Stimulated activated CD8-positive, alpha-beta memory T cell treated with anti-CD3 and anti-CD28 coated beads, Interleukin-15, amount 100 ng/mL, for 24 hours (primary cell): ENCODE measurements around the gene TENM3.

Experiments used
- DNase-seq: peaks from one replicate; pipeline ENCODE4 v3.0.0-alpha.2; 2020; ENCODE audit warnings: low read depth

TENM3 gene

GRCh38 chr4:182254026-182254780 is 11.0 kb downstream of the TENM3 start:
- DNase-seq, result no peak

GRCh38 chr4:182255441-182256190 is 12.4 kb downstream of the TENM3 start:
- DNase-seq, result no peak

- no peak for DNase-seq
Measured at GRCh38 chr4:182257016-182257415, 13.8 kb downstream of the TENM3 start.

GRCh38 chr4:182257503-182257902 is 14.3 kb downstream of the TENM3 start:
- no peak for DNase-seq

- no peak for DNase-seq
Measured at GRCh38 chr4:182258441-182259000, 15.3 kb downstream of the TENM3 start.

- DNase-seq, result no peak
Measured at GRCh38 chr4:182261651-182262223, 18.5 kb downstream of the TENM3 start.

GRCh38 chr4:182263562-182263961 is 20.4 kb downstream of the TENM3 start:
- DNase-seq, result no peak

- no peak for DNase-seq
Measured at GRCh38 chr4:182264139-182264752, 21.0 kb downstream of the TENM3 start.

GRCh38 chr4:182265881-182266280 is 22.7 kb downstream of the TENM3 start:
- no peak for DNase-seq

GRCh38 chr4:182267048-182267447 is 23.8 kb downstream of the TENM3 start:
- DNase-seq, result no peak

- DNase-seq, result no peak
Measured at GRCh38 chr4:182268966-182269365, 25.8 kb downstream of the TENM3 start.

GRCh38 chr4:182271731-182272130 is 28.5 kb downstream of the TENM3 start:
- DNase-seq, result no peak

- no peak for DNase-seq
Measured at GRCh38 chr4:182272151-182272550, 28.9 kb downstream of the TENM3 start.

- no peak for DNase-seq
Measured at GRCh38 chr4:182273191-182273935, 30.2 kb downstream of the TENM3 start.

GRCh38 chr4:182276210-182277109 is 33.3 kb downstream of the TENM3 start:
- no peak for DNase-seq

- no peak for DNase-seq
Measured at GRCh38 chr4:182277377-182277776, 34.2 kb downstream of the TENM3 start.

- no peak for DNase-seq
Measured at GRCh38 chr4:182278729-182279128, 35.5 kb downstream of the TENM3 start.

- no peak for DNase-seq
Measured at GRCh38 chr4:182280436-182281111, 37.4 kb downstream of the TENM3 start.

GRCh38 chr4:182286035-182286434 is 42.8 kb downstream of the TENM3 start:
- DNase-seq, result no peak

GRCh38 chr4:182286931-182287330 is 43.7 kb downstream of the TENM3 start:
- DNase-seq, result no peak
